Bronchus fibroblast of lung (primary cell): ENCODE results near the gene DEFB113. TPM values are rescaled to one million over a fixed set of nuclear protein-coding genes. Genes with fewer than 3 reads are reported as not detected.

ENCODE experiments used
- total RNA-seq: library from RNA; depleted of rRNA; stranded (reverse); fragments of >200 nt; gene quantifications from 2 replicates; pipeline ENCODE4 v1.2.3, GENCODE V29; 2015

The DEFB113 gene, protein sequence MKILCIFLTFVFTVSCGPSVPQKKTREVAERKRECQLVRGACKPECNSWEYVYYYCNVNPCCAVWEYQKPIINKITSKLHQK
- total RNA-seq: not detected in 2 replicates

GRCh38 chr6:49969605-49970004 is at the start of gene DEFB113:
Gene DEFB113 (minus strand): TSS chr6:49969625. CDS start chr6:49969625, 0 bp downstream.

DNA sequence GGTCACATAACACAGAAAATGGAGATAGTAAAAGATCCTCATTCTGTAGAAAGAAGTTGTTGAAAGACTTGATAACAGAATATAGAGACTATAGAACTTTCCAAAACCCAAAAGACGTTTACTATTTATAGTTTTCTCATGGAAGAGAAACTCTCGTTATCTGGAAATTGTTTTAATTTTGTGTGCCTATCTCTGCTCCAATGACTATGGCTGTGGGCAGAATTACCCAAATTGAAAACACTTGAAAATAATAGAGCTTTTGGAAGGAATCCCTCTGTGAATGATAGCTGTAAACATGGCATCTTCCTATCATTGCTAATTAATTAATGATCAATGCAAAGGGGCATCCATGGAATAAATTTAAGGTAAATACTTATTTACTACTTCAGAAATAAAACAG is 5.4 kb downstream of the DEFB113 start, which contains the start of gene DEFB114:
DEFB114 (minus strand) TSS at position 101 of the 400 bp plus-strand sequence; CDS start at position 42, 59 bp downstream.

Other genes with a start within 250 kb of the DEFB113 start
- not detected in 2 replicates for gene CRISP3, start 225.2 kb downstream of the DEFB113 start, total RNA-seq
- gene PGK2, start 182.3 kb downstream of the DEFB113 start, total RNA-seq: not detected in 2 replicates
- not detected in 2 replicates for gene CRISP1, start 103.1 kb downstream of the DEFB113 start, total RNA-seq
- gene DEFB114, start 5.5 kb downstream of the DEFB113 start, total RNA-seq: not detected in 2 replicates
- not detected in 2 replicates for gene DEFB110, start 52.4 kb upstream of the DEFB113 start, total RNA-seq
- not detected in 2 replicates for gene DEFB112, start 80.3 kb upstream of the DEFB113 start, total RNA-seq